GM19324 (cell line): ENCODE measurements around the gene PHOSPHO1.
"Not testable (repeated sequence)": the region's sequence is repeated elsewhere in the genome, so short reads cannot be mapped to it uniquely, and the experiment has no call there.

Experiments
- ATAC-seq: cut with Tn5 transposase; IDR thresholded peaks from one replicate; pipeline ENCODE4 v1.9.1; 2021; ENCODE audit warnings: mild to moderate bottlenecking, moderate library complexity; ENCODE audit not compliant: unreplicated experiment, low FRiP score

PHOSPHO1 gene

GRCh38 chr17:49230636-49231562, at the start of gene PHOSPHO1:
PHOSPHO1 (minus strand) TSS chr17:49230787; CDS start chr17:49226691, 4,096 bp downstream.
- ATAC-seq: peak; percentile 90

GRCh38 chr17:49280061-49280460, 49.5 kb upstream of the PHOSPHO1 start:
- no peak for ATAC-seq

- ATAC-seq: not testable (repeated sequence)
Observed at GRCh38 chr17:49279263-49280015, 48.9 kb upstream of the PHOSPHO1 start.

- ATAC-seq: no peak
Observed at GRCh38 chr17:49278076-49278475, 47.5 kb upstream of the PHOSPHO1 start.

GRCh38 chr17:49277638-49278037, 47.1 kb upstream of the PHOSPHO1 start:
- no peak for ATAC-seq

- ATAC-seq: not testable (repeated sequence)
Observed at GRCh38 chr17:49275981-49276380, 45.4 kb upstream of the PHOSPHO1 start.

- no peak for ATAC-seq
Observed at GRCh38 chr17:49269356-49269755, 38.8 kb upstream of the PHOSPHO1 start.

- ATAC-seq: no peak
Observed at GRCh38 chr17:49267912-49268311, 37.3 kb upstream of the PHOSPHO1 start.

GRCh38 chr17:49266233-49266632, 35.6 kb upstream of the PHOSPHO1 start:
- no peak for ATAC-seq

GRCh38 chr17:49261540-49261939, 31.0 kb upstream of the PHOSPHO1 start:
- not testable (repeated sequence) for ATAC-seq

- no peak for ATAC-seq
Observed at GRCh38 chr17:49260817-49261291, 30.3 kb upstream of the PHOSPHO1 start.

- ATAC-seq: no peak
Observed at GRCh38 chr17:49260011-49260816, 29.6 kb upstream of the PHOSPHO1 start.

- no peak for ATAC-seq
Observed at GRCh38 chr17:49259663-49260010, 29.1 kb upstream of the PHOSPHO1 start.

GRCh38 chr17:49258394-49258793, 27.8 kb upstream of the PHOSPHO1 start:
- no peak for ATAC-seq

- no peak for ATAC-seq
Observed at GRCh38 chr17:49255125-49255524, 24.5 kb upstream of the PHOSPHO1 start.

GRCh38 chr17:49254066-49254465, 23.5 kb upstream of the PHOSPHO1 start:
- no peak for ATAC-seq

GRCh38 chr17:49252148-49252695, 21.6 kb upstream of the PHOSPHO1 start:
- ATAC-seq: no peak

GRCh38 chr17:49249890-49250522, 19.4 kb upstream of the PHOSPHO1 start:
- no peak for ATAC-seq

- no peak for ATAC-seq
Observed at GRCh38 chr17:49249292-49249794, 18.8 kb upstream of the PHOSPHO1 start.

- ATAC-seq: no peak
Observed at GRCh38 chr17:49247944-49248343, 17.4 kb upstream of the PHOSPHO1 start.
